ENCODE results near the gene VMP1.
A peak's percentile ranks its signal among the peaks of the same experiment; 100 is the strongest.
"Not testable (repeated sequence)": the region's sequence is repeated elsewhere in the genome, so short reads cannot be mapped to it uniquely, and the experiment has no call there.

VMP1 gene

GRCh38 chr17:59815965-59816364 lies 108.5 kb downstream of the VMP1 start:
- DNase-seq: no peak

GRCh38 chr17:59825533-59826322 lies 118.3 kb downstream of the VMP1 start:
- peak; percentile 53 for DNase-seq

- DNase-seq: no peak
Observed at GRCh38 chr17:59826706-59827453, 119.4 kb downstream of the VMP1 start.

- peak; percentile 75 for DNase-seq
Observed at GRCh38 chr17:59827721-59828477, 120.4 kb downstream of the VMP1 start.

GRCh38 chr17:59828478-59828760 lies 121.0 kb downstream of the VMP1 start:
- no peak for DNase-seq

GRCh38 chr17:59828819-59829216 lies 121.4 kb downstream of the VMP1 start:
- not testable (repeated sequence) for DNase-seq

GRCh38 chr17:59829217-59830006 lies 122.0 kb downstream of the VMP1 start:
- DNase-seq: peak; percentile 90

- DNase-seq: no peak
Observed at GRCh38 chr17:59830007-59830630, 122.7 kb downstream of the VMP1 start.

GRCh38 chr17:59830846-59831486 lies 123.5 kb downstream of the VMP1 start:
- DNase-seq: no peak

- DNase-seq: peak; percentile 46
Observed at GRCh38 chr17:59832883-59833379, 125.5 kb downstream of the VMP1 start.

- DNase-seq: peak; percentile 96
Observed at GRCh38 chr17:59837308-59838051, 130.0 kb downstream of the VMP1 start.

GRCh38 chr17:59838052-59838916 lies 130.8 kb downstream of the VMP1 start:
- DNase-seq: peak; percentile 68

- DNase-seq: peak; percentile 51
Observed at GRCh38 chr17:59839651-59840328, 132.3 kb downstream of the VMP1 start.

GRCh38 chr17:59840329-59841090 lies 133.1 kb downstream of the VMP1 start:
- peak; percentile 69 for DNase-seq

GRCh38 chr17:59841091-59841881 lies 133.8 kb downstream of the VMP1 start:
- DNase-seq: peak; percentile 80

- DNase-seq: not testable (repeated sequence)
Observed at GRCh38 chr17:59841882-59842263, 134.4 kb downstream of the VMP1 start.

GRCh38 chr17:59842901-59843652 lies 135.6 kb downstream of the VMP1 start:
- DNase-seq: peak; percentile 73

All from CD4-positive, alpha-beta T cell treated with Interleukin-10 for 1 hour (primary cell).